ENCODE data around the gene BZW2.

The BZW2 gene

DNA sequence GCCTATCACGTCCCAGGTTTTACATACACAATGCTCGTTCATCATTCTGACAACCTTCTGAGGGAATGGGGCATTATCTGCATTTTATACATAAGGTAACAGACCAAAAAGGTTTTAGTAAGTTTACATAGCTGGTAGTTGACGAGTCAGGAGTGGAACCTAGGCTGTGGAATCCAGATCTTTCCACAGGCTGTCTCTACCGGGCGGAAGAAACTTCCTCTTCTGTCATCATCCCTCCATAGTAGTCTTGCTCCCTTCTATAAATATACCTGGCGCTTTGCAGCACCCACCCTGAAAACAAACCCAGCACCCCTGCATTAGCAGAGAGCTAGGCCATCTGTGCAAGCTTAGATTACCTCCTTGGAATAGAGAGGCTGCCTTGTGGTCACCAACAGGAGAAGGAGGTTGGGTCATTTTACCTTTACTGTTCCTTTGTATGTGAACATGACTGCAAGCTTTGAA is 108.9 kb downstream of the BZW2 start:
- DNase-seq = no peak

DNA sequence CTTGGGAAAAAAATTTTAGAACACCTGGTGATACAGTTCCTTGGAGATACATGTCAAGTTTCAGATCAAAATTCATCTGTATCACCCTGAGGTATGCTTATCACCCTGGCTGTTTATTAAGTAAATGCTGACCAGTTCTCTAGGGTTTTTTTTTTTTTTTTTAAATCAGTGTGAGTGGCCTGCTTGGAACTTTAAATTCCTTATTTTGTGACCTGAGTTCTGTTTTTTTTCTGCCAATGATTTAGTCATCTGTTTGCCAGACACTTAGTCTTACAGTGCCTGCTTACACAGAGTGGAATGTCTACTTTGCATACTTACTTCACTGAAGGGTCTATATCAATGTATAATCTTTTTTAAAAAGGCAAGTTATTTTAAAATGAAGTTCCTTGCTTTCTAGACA is 109.4 kb downstream of the BZW2 start:
- DNase-seq = no peak
